SU-DHL-6 (cell line): ENCODE results near the gene ADRA2B.

Experiments used
- CTCF ChIP-seq: fragments of 200-600 bp; sonication (generic); IDR thresholded peaks from one replicate; pipeline ENCODE4 v1.5.1; 2017; ENCODE audit warnings: antibody characterized with exemption, mild to moderate bottlenecking, low read length, moderate library complexity; ENCODE audit not compliant: insufficient read depth, poor library complexity, severe bottlenecking
- EZH2phosphoT487 ChIP-seq: fragments of 200-600 bp; sonication (generic), shearing (Covaris generic); conservative IDR thresholded peaks from 2 replicates; pipeline ENCODE4 v1.6.1; 2018; ENCODE audit warnings: mild to moderate bottlenecking, antibody characterized with exemption, low read length, moderate library complexity, mixed read lengths

- TF ChIP-seq EZH2phosphoT487 (no peak), CTCF (no peak)
Observed at GRCh38 chr2:96121414-96121813, 5.0 kb upstream of the ADRA2B start.
